Activated naive CD4-positive, alpha-beta T cell treated with anti-CD3 and anti-CD28 coated beads for 36 hours (primary cell): ENCODE data around the gene SDK1. TPM values are rescaled to one million over a fixed set of nuclear protein-coding genes. Genes with fewer than 3 reads are reported as not detected.

Experiments
- CTCF ChIA-PET: fragments of 350-600 bp; sonication (Branson Sonifier 250); formaldehyde crosslinking; loops from one replicate; lab custom pipeline; 2021; ENCODE audit warnings: antibody characterized with exemption; lab: Charles Lee
- DNase-seq: peaks from one replicate; pipeline ENCODE4 v3.0.0-alpha.2; 2020
- H3K27ac Mint-ChIP-seq: one replicate; pipeline ENCODE4 v1.8.0; 2021; ENCODE audit warnings: mild to moderate bottlenecking, mixed read lengths
- H3K27me3 Mint-ChIP-seq: one replicate; pipeline ENCODE4 v1.8.0; 2021; ENCODE audit warnings: low read depth, mixed read lengths
- H3K36me3 Mint-ChIP-seq: one replicate; pipeline ENCODE4 v1.8.0; 2021; ENCODE audit warnings: low read depth, mixed read lengths
- H3K4me1 Mint-ChIP-seq: one replicate; pipeline ENCODE4 v1.8.0; 2021; ENCODE audit warnings: low read depth, mixed read lengths
- H3K4me3 Mint-ChIP-seq: one replicate; pipeline ENCODE4 v1.8.0; 2021; ENCODE audit warnings: mild to moderate bottlenecking, moderate library complexity, mixed read lengths
- H3K9me3 Mint-ChIP-seq: one replicate; pipeline ENCODE4 v1.8.0; 2021; ENCODE audit warnings: mixed read lengths
- intact Hi-C: fragments of 100-400 bp; cut with micrococcal nuclease; formaldehyde crosslinking; loops from one replicate; pipeline ENCODE4 v1.15.1; 2023
- total RNA-seq, 2 experiments: library from RNA; stranded (reverse); gene quantifications; one replicate each; pipeline ENCODE4 v1.2.3, GENCODE V29; 2021

SDK1 gene
- total RNA-seq, 2 experiments from 2014 or later = 1.3 to 2.0 TPM

GRCh38 chr7:4162884-4163564, 862.0 kb downstream of the SDK1 start:
- no peaks in the 10 kb centered on the region for H3K27me3 Mint-ChIP-seq
- H3K27ac Mint-ChIP-seq = no peak overlapping the region
- no peak overlapping the region for H3K4me3 Mint-ChIP-seq
- CTCF ChIA-PET = no interaction called here
- no peaks in the 10 kb centered on the region for H3K36me3 Mint-ChIP-seq
- no peaks in the 10 kb centered on the region for H3K9me3 Mint-ChIP-seq
- no peaks in the 10 kb centered on the region for H3K4me1 Mint-ChIP-seq
- intact Hi-C loops = no loop called here
- DNase-seq = no peak

GRCh38 chr7:4163565-4164203, 862.6 kb downstream of the SDK1 start:
- no peaks in the 10 kb centered on the region for H3K4me1 Mint-ChIP-seq
- no peaks in the 10 kb centered on the region for H3K36me3 Mint-ChIP-seq
- no peak overlapping the region for H3K27ac Mint-ChIP-seq
- CTCF ChIA-PET = no interaction called here
- H3K9me3 Mint-ChIP-seq = no peaks in the 10 kb centered on the region
- DNase-seq = no peak
- no peaks in the 10 kb centered on the region for H3K27me3 Mint-ChIP-seq
- intact Hi-C loops = no loop called here
- no peak overlapping the region for H3K4me3 Mint-ChIP-seq

GRCh38 chr7:4164556-4164955, 863.5 kb downstream of the SDK1 start:
- CTCF ChIA-PET = no interaction called here
- Mint-ChIP-seq H3K27ac (no peak overlapping the region), H3K27me3 (no peaks in the 10 kb centered on the region), H3K4me1 (no peaks in the 10 kb centered on the region), H3K36me3 (no peaks in the 10 kb centered on the region), H3K9me3 (no peaks in the 10 kb centered on the region), H3K4me3 (no peak overlapping the region)
- DNase-seq = no peak
- intact Hi-C loops = no loop called here

- H3K36me3 Mint-ChIP-seq = no peaks in the 10 kb centered on the region
- no peaks in the 10 kb centered on the region for H3K9me3 Mint-ChIP-seq
- H3K27me3 Mint-ChIP-seq = no peaks in the 10 kb centered on the region
- CTCF ChIA-PET = no interaction called here
- H3K4me3 Mint-ChIP-seq = no peak overlapping the region
- intact Hi-C loops = no loop called here
- no peaks in the 10 kb centered on the region for H3K4me1 Mint-ChIP-seq
- no peak overlapping the region for H3K27ac Mint-ChIP-seq
- no peak for DNase-seq
Observed at GRCh38 chr7:4166340-4166739, 865.3 kb downstream of the SDK1 start.

- no peaks in the 10 kb centered on the region for H3K27me3 Mint-ChIP-seq
- H3K4me3 Mint-ChIP-seq = no peak overlapping the region
- no peaks in the 10 kb centered on the region for H3K4me1 Mint-ChIP-seq
- H3K36me3 Mint-ChIP-seq = no peaks in the 10 kb centered on the region
- H3K9me3 Mint-ChIP-seq = no peaks in the 10 kb centered on the region
- DNase-seq = no peak
- CTCF ChIA-PET = no interaction called here
- intact Hi-C loops = no loop called here
- H3K27ac Mint-ChIP-seq = no peak overlapping the region
Observed at GRCh38 chr7:4166807-4167206, 865.8 kb downstream of the SDK1 start.

- H3K27ac Mint-ChIP-seq = no peak overlapping the region
- CTCF ChIA-PET = no interaction called here
- H3K9me3 Mint-ChIP-seq = no peaks in the 10 kb centered on the region
- intact Hi-C loops = no loop called here
- no peak for DNase-seq
- no peak overlapping the region for H3K4me3 Mint-ChIP-seq
- H3K36me3 Mint-ChIP-seq = no peaks in the 10 kb centered on the region
- H3K4me1 Mint-ChIP-seq = no peaks in the 10 kb centered on the region
- H3K27me3 Mint-ChIP-seq = no peaks in the 10 kb centered on the region
Observed at GRCh38 chr7:4167385-4167910, 866.4 kb downstream of the SDK1 start.

- DNase-seq = no peak
- Mint-ChIP-seq H3K9me3 (no peaks in the 10 kb centered on the region), H3K4me3 (no peak overlapping the region), H3K27ac (no peak overlapping the region), H3K27me3 (no peaks in the 10 kb centered on the region), H3K4me1 (no peaks in the 10 kb centered on the region), H3K36me3 (no peaks in the 10 kb centered on the region)
- CTCF ChIA-PET = no interaction called here
- intact Hi-C loops = no loop called here
Observed at GRCh38 chr7:4168041-4168440, 867.0 kb downstream of the SDK1 start.

GRCh38 chr7:4168541-4168940, 867.5 kb downstream of the SDK1 start:
- Mint-ChIP-seq H3K4me1 (no peaks in the 10 kb centered on the region), H3K9me3 (no peaks in the 10 kb centered on the region), H3K27ac (no peak overlapping the region), H3K36me3 (no peaks in the 10 kb centered on the region), H3K4me3 (no peak overlapping the region), H3K27me3 (no peaks in the 10 kb centered on the region)
- CTCF ChIA-PET = no interaction called here
- intact Hi-C loops = no loop called here
- DNase-seq = no peak

- Mint-ChIP-seq H3K4me3 (no peak overlapping the region), H3K4me1 (no peaks in the 10 kb centered on the region), H3K9me3 (no peaks in the 10 kb centered on the region), H3K27ac (no peak overlapping the region), H3K36me3 (no peaks in the 10 kb centered on the region), H3K27me3 (no peaks in the 10 kb centered on the region)
- CTCF ChIA-PET = no interaction called here
- intact Hi-C loops = no loop called here
- no peak for DNase-seq
Observed at GRCh38 chr7:4169455-4169854, 868.4 kb downstream of the SDK1 start.

- intact Hi-C loops = no loop called here
- H3K9me3 Mint-ChIP-seq = no peaks in the 10 kb centered on the region
Observed at GRCh38 chr7:4170997-4171786, 870.1 kb downstream of the SDK1 start.

GRCh38 chr7:4172883-4173282, 871.8 kb downstream of the SDK1 start:
- H3K27ac Mint-ChIP-seq = no peak overlapping the region
- no peaks in the 10 kb centered on the region for H3K27me3 Mint-ChIP-seq
- no peaks in the 10 kb centered on the region for H3K36me3 Mint-ChIP-seq
- intact Hi-C loops = no loop called here
- no peaks in the 10 kb centered on the region for H3K4me1 Mint-ChIP-seq
- H3K9me3 Mint-ChIP-seq = no peaks in the 10 kb centered on the region
- CTCF ChIA-PET = no interaction called here
- no peak for DNase-seq
- no peak overlapping the region for H3K4me3 Mint-ChIP-seq

More at GRCh38 chr7:4170997-4171786, 870.1 kb downstream of the SDK1 start:
- no peak overlapping the region for H3K4me3 Mint-ChIP-seq
- DNase-seq = no peak
- H3K27ac Mint-ChIP-seq = no peak overlapping the region
- H3K27me3 Mint-ChIP-seq = no peaks in the 10 kb centered on the region
- no peaks in the 10 kb centered on the region for H3K4me1 Mint-ChIP-seq
- CTCF ChIA-PET = no interaction called here
- H3K36me3 Mint-ChIP-seq = no peaks in the 10 kb centered on the region

- H3K27me3 Mint-ChIP-seq = no peaks in the 10 kb centered on the region
Observed at GRCh38 chr7:4173615-4174014, 872.6 kb downstream of the SDK1 start.

More at GRCh38 chr7:4173615-4174014, 872.6 kb downstream of the SDK1 start:
- DNase-seq = no peak
- CTCF ChIA-PET = no interaction called here
- intact Hi-C loops = no loop called here
- no peaks in the 10 kb centered on the region for H3K4me1 Mint-ChIP-seq
- H3K4me3 Mint-ChIP-seq = no peak overlapping the region
- no peaks in the 10 kb centered on the region for H3K36me3 Mint-ChIP-seq
- no peak overlapping the region for H3K27ac Mint-ChIP-seq
- H3K9me3 Mint-ChIP-seq = no peaks in the 10 kb centered on the region
